DMS 273 (cell line): ENCODE measurements around the gene KIF12.

Experiments
- DNase-seq: peaks from one replicate; lab custom pipeline; 2025; ENCODE audit not compliant: unreplicated experiment; lab: John Stamatoyannopoulos, UW

KIF12 gene

GRCh38 chr9:114070188-114071103 is 28.6 kb downstream of the KIF12 start:
- DNase-seq, result no peak

DNA sequence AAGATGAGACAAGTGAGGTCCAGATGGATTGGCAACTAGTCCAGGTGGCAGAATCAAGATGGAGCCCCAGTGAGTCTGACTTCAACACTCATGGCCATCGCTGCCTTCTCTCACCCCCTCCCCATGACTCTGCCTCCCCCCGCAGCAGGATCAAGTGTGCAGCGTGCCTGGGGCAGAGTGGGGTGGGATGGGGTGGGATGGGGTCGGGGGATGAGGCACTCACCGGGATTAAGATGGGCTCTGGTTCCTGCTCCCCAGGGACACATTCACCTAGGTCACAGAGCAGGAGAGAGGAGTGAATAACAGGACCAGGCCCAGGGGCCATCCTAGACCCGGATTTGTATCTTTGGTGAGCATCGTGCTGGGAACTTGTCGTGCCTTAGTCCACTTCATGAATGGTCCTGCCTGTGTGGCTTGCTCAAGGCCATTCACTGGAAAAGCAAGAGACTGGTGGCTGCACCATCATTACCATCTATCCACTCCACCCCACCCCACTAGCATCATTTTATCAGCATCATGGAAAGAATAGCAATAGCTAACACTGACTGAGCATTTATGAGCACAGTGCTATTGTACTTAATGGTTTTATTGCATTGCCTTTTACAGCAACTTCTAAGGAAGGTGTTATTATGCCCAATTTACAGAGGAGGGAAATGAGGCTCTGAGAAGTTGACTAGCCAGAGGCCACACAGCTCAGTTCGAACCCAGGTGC is 29.5 kb downstream of the KIF12 start:
- no peak for DNase-seq

DNA sequence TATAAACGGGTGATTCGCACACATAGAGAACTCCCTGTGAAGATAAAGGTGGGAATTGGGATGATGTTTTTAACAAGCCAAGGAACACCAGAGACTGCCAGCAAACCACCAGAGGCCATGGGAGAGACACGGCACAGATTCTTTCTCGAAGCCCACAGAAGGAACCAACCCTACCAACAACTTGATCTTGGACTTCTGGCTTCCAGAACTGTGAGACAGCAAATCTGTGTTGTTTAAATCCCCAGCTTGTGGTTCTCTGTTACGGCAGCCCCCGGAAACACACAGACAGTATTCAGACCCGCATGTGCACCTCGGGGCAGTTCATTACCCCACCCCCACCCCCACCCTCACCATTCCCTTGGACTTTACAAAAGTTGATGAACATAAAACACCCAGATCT is 33.8 kb downstream of the KIF12 start:
- no peak for DNase-seq

- no peak for DNase-seq
These were observed 37.1 kb downstream of the KIF12 start for GRCh38 chr9:114061830-114062474.

DNA sequence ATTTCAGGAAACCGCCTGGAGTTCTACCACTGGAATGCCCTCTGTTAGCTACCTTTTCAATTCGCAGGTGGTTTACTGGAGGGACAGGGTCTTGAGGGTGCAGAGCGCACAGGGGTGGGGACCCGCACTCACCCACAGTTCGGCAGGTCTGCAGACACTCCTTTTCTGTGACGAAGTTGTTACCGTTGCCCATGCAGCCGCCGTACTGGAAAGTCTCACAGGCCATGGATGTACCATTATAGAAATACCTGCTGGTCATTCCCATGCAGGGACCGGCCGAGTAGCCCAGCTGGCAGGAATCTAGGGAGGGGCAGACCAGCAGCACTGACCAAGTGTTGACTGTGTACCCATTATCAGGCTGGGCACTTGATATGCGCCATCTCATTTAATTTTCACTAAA is 37.8 kb downstream of the KIF12 start:
- DNase-seq, result no peak

DNA sequence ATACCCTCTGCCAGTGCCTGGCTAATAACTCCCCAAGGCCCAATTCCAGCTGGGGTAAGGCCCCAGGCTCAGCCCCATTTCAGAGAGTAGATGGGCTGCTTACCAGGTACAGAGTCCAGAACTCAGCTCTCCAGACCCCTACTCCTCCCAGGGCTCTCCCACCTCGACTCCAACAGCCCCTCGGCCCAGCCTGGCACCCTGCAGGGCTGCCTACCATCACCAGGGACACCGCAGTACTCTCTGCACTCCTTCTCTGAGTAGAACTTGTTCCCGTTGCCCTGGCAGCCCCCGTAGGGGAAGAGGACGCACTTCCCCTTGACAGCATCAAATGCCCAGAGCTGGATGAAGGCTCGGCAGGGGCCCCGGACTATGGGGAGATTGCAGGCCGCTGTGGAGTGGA is 38.4 kb downstream of the KIF12 start:
- DNase-seq, result no peak

DNA sequence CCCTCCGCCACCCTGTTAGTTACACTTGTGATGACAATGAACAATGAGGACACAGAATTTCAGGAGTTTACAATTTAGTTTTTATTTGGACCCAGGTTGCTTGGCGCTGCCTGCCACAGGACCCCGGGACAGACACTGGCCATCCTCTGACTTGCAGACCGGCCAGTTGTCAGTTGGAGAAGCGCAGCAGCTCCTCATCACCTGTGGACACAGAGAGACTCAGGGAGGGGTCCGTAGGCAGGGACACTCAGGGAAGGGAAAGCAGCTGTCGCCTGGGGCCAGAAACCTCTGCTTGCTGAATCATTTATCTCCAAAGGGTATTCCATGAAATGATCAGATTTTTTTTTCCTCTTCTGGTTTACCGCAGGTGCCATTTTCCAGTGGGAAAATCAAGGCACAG is 39.0 kb downstream of the KIF12 start:
- DNase-seq, result no peak

GRCh38 chr9:114059047-114059803 is 39.9 kb downstream of the KIF12 start:
- DNase-seq, result no peak

DNA sequence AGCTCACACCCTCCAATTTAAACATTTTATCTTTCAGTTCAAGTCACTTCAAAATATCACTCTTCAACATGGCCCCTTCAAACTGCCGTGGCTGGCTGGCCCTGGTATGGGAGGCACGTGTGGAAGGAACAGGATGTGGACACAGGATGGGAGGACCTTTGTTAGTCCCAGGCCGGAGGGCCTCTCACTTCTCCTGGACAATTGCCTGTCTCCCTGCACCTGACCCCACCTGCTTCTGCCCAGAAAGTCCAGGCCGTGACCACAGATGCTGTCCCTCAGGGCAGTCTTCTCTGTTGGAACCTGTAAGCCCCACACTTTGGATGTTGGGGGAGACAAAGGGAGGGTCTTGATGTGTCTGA is 40.4 kb downstream of the KIF12 start:
- no peak for DNase-seq

GRCh38 chr9:114057161-114057885 is 41.8 kb downstream of the KIF12 start:
- DNase-seq, result no peak

- no peak for DNase-seq
These were observed 42.6 kb downstream of the KIF12 start for GRCh38 chr9:114056527-114056926.

GRCh38 chr9:114055894-114056293 is 43.2 kb downstream of the KIF12 start:
- no peak for DNase-seq

DNA sequence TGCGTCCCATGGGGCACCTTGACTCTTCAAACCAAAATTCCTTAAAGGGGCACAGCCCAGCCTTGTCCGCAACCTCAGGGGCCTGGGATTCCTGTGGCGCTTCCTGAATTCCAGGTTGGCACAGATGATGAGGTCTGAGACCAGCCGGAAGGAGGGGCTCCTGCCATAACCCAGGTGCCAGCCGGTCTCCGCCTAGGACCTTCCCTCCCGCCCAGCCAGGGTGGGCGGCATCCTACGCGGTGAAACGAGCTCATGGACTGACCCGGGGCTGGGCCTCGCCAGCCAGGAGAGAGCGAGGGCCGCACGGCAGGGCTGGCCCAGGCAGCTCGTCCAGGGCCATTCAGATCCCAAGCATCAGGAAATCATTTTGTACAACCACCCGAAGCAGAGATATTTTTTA is 44.0 kb downstream of the KIF12 start:
- DNase-seq, result no peak

- no peak for DNase-seq
These were observed 44.9 kb downstream of the KIF12 start for GRCh38 chr9:114054191-114054690.

- no peak for DNase-seq
These were observed 45.7 kb downstream of the KIF12 start for GRCh38 chr9:114053246-114054005.

DNA sequence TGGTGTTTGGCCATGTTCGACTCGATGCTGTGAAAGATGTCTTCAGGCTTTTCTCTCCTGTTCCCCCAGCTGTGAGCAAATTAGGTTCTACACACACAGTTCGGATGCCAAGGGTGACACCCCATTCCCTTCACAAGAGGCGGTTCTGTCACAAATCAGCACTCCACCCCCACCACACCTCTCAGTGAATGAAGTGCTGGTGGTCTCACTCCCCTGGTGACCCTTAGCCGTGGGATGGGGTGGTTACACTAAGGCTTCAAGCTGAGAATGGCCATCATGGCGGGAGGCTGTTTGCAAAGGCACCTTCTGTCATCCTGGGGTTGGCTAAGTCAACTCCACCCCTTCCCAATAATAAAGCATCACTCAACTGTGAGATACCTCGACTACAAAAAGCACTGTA is 47.4 kb downstream of the KIF12 start:
- no peak for DNase-seq

- DNase-seq, result no peak
These were observed 47.8 kb downstream of the KIF12 start for GRCh38 chr9:114051281-114051680.

GRCh38 chr9:114050646-114051045 is 48.4 kb downstream of the KIF12 start:
- no peak for DNase-seq

- no peak for DNase-seq
These were observed 48.9 kb downstream of the KIF12 start for GRCh38 chr9:114050226-114050568.
